ENCODE results near the gene BEST2.

- no peak for TF ChIP-seq EP300 (IDR thresholded peaks at IDR 0.05)
- TF ChIP-seq, protein P1, sequence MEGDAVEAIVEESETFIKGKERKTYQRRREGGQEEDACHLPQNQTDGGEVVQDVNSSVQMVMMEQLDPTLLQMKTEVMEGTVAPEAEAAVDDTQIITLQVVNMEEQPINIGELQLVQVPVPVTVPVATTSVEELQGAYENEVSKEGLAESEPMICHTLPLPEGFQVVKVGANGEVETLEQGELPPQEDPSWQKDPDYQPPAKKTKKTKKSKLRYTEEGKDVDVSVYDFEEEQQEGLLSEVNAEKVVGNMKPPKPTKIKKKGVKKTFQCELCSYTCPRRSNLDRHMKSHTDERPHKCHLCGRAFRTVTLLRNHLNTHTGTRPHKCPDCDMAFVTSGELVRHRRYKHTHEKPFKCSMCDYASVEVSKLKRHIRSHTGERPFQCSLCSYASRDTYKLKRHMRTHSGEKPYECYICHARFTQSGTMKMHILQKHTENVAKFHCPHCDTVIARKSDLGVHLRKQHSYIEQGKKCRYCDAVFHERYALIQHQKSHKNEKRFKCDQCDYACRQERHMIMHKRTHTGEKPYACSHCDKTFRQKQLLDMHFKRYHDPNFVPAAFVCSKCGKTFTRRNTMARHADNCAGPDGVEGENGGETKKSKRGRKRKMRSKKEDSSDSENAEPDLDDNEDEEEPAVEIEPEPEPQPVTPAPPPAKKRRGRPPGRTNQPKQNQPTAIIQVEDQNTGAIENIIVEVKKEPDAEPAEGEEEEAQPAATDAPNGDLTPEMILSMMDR (IDR thresholded peaks at IDR 0.05): no peak
Observed at GRCh38 chr19:12745166-12745897, 6.3 kb upstream of the BEST2 start.
